GM18909 (cell line): ENCODE measurements around the gene TNPO1.

Experiments
- ATAC-seq: cut with Tn5 transposase; IDR thresholded peaks from one replicate; pipeline ENCODE4 v1.9.1; 2021; ENCODE audit warnings: mild to moderate bottlenecking; ENCODE audit not compliant: unreplicated experiment, poor library complexity

The TNPO1 gene

GRCh38 chr5:72817671-72818266 is 1.3 kb downstream of the TNPO1 start:
- ATAC-seq, result no peak

- peak; percentile 24 for ATAC-seq
These were observed 2.5 kb downstream of the TNPO1 start for GRCh38 chr5:72818866-72819534.

- ATAC-seq, result no peak
These were observed 5.3 kb downstream of the TNPO1 start for GRCh38 chr5:72821776-72822175.

- ATAC-seq, result no peak
These were observed 6.5 kb downstream of the TNPO1 start for GRCh38 chr5:72822944-72823343.

GRCh38 chr5:72829707-72830106 is 13.2 kb downstream of the TNPO1 start:
- ATAC-seq, result no peak

GRCh38 chr5:72830362-72830761 is 13.9 kb downstream of the TNPO1 start:
- no peak for ATAC-seq

- no peak for ATAC-seq
These were observed 15.2 kb downstream of the TNPO1 start for GRCh38 chr5:72831685-72832084.

- ATAC-seq, result no peak
These were observed 18.5 kb downstream of the TNPO1 start for GRCh38 chr5:72834924-72835323.

GRCh38 chr5:72835633-72836032 is 19.2 kb downstream of the TNPO1 start:
- ATAC-seq, result no peak

- ATAC-seq, result no peak
These were observed 20.3 kb downstream of the TNPO1 start for GRCh38 chr5:72836810-72837209.

GRCh38 chr5:72837524-72838096 is 21.1 kb downstream of the TNPO1 start:
- no peak for ATAC-seq

- ATAC-seq, result no peak
These were observed 23.6 kb downstream of the TNPO1 start for GRCh38 chr5:72840041-72840440.

GRCh38 chr5:72841756-72842535 is 25.5 kb downstream of the TNPO1 start:
- ATAC-seq, result no peak

GRCh38 chr5:72842816-72843215 is 26.4 kb downstream of the TNPO1 start:
- ATAC-seq, result no peak

- no peak for ATAC-seq
These were observed 27.8 kb downstream of the TNPO1 start for GRCh38 chr5:72844218-72844603.

- ATAC-seq, result no peak
These were observed 29.4 kb downstream of the TNPO1 start for GRCh38 chr5:72845889-72846288.

- ATAC-seq, result no peak
These were observed 30.0 kb downstream of the TNPO1 start for GRCh38 chr5:72846483-72846882.

- no peak for ATAC-seq
These were observed 31.0 kb downstream of the TNPO1 start for GRCh38 chr5:72847439-72847838.

- peak; percentile 83 for ATAC-seq
These were observed 31.6 kb downstream of the TNPO1 start for GRCh38 chr5:72847989-72848473.

GRCh38 chr5:72848474-72849428 is 32.3 kb downstream of the TNPO1 start:
- ATAC-seq, result peak; percentile 57
